ENCODE results near the gene ZDHHC5. TPM values are rescaled to one million over a fixed set of nuclear protein-coding genes. Genes with fewer than 3 reads are reported as not detected.

The ZDHHC5 gene
- total and polyA plus RNA-seq, 2 of the 13 experiments (the other 11 are each of a cell fraction or from before 2014, with no cell fraction given) = 26.6 to 34.0 TPM

DNA sequence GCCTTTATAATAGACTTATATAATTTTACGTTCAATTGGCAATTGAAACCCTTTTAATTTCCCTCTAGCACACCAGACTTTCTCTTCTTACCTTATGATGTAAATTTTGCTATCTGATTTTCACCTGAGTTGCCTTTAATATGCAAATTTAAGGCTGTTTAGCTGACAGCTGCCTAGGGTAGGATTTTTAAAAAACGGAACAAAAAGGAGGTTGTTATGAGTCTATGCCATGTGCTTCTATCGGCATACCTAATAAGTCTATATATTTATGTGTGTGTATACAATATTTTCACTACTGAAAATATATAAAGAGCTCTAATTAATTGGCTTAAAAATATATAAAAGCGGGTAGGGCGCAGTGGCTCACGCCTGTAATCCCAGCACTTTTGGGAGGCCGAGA, 61.6 kb downstream of the ZDHHC5 start:
- peaks cover 52% of the 10 kb centered on the region for H3K79me2 ChIP-seq (ENCODE audit: insufficient read depth, low read length)
- H3K4me1 ChIP-seq (ENCODE audit: insufficient read depth, low read length) = no peaks in the 10 kb centered on the region
- TF ChIP-seq, protein P1, sequence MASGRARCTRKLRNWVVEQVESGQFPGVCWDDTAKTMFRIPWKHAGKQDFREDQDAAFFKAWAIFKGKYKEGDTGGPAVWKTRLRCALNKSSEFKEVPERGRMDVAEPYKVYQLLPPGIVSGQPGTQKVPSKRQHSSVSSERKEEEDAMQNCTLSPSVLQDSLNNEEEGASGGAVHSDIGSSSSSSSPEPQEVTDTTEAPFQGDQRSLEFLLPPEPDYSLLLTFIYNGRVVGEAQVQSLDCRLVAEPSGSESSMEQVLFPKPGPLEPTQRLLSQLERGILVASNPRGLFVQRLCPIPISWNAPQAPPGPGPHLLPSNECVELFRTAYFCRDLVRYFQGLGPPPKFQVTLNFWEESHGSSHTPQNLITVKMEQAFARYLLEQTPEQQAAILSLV (CRISPR knock-in tag; IDR thresholded peaks at IDR 0.05; ENCODE audit: borderline replicate concordance) = no peak
- TF ChIP-seq CSRNP2 (CRISPR knock-in tag; conservative IDR thresholded peaks at IDR 0.05; ENCODE audit: low read depth) = no peak
- no peak for TF ChIP-seq RNF2 (conservative IDR thresholded peaks at IDR 0.05; ENCODE audit: low read depth)
- no peak for TF ChIP-seq ZNF121 (CRISPR knock-in tag; IDR thresholded peaks at IDR 0.05)
- no peak for TF ChIP-seq HOXA5 (CRISPR knock-in tag; IDR thresholded peaks at IDR 0.05)
- TF ChIP-seq TAF15 (IDR thresholded peaks at IDR 0.05; ENCODE audit: low read depth, low read length, poor library complexity, severe bottlenecking) = no peak
- TF ChIP-seq ZNF788 (CRISPR knock-in tag; IDR thresholded peaks at IDR 0.05; ENCODE audit: borderline replicate concordance) = no peak
- no peak for TF ChIP-seq MED13 (CRISPR knock-in tag; IDR thresholded peaks at IDR 0.05)
- no peak for TF ChIP-seq ZNF143 (CRISPR knock-in tag; IDR thresholded peaks at IDR 0.05)
- no peak for TF ChIP-seq SNRNP70 (IDR thresholded peaks at IDR 0.05; ENCODE audit: low read depth, low read length)
- no peak for TF ChIP-seq ARID5B (CRISPR knock-in tag; IDR thresholded peaks at IDR 0.05)
- H2AFZ ChIP-seq (ENCODE audit: low read length) = no peak overlapping the region
- no peak overlapping the region for H3K9ac ChIP-seq (ENCODE audit: insufficient read depth, low read depth, low read length)
- no peaks in the 10 kb centered on the region for H3K9me3 ChIP-seq (ENCODE audit: low read length)
- peaks cover 6 to 12% of the 10 kb centered on the region in 2 experiments; a peak in 4 of 5 replicates for H3K36me3 ChIP-seq (replicated peaks in 1 of 2; ENCODE audit: control insufficient read depth in 1 of 2, insufficient read depth in 2 of 2, low read length in 2 of 2)
- FAIRE-seq = no peak
- in situ Hi-C loops (cut with HindIII; ENCODE audit: extremely low pct_ligation_motif_present, low pct_unique_long_range_greater_than_20kb) (no loop called here), intact Hi-C loops (cut with micrococcal nuclease; ENCODE audit: unreplicated experiment) (no loop called here)
- H3K4me3 ChIP-seq (replicated peaks in 1 of 3; ENCODE audit: insufficient read depth in 1 of 3, low read depth in 2 of 3, low read length in 3 of 3) = no peak overlapping the region
- no peak overlapping the region for H3K4me2 ChIP-seq (ENCODE audit: low read depth, low read length)
- no peaks in the 10 kb centered on the region for H3K27me3 ChIP-seq (ENCODE audit: control insufficient read depth in 1 of 2, insufficient read depth in 2 of 2, low read length in 2 of 2)
- whole genome bisulfite sequencing (ENCODE audit: low lambda C conversion rate) = 98% methylated on average over 7 of the region's 7 CpGs
- DNase-seq (ENCODE audit: low spot score) = no peak
- BruUV-seq (replicated peaks) = no TSS peak
- ChIA-PET POLR2A (no interaction called here), CTCF (ENCODE audit: low intra/inter-chr PET ratio, low total read pairs) (no interaction called here)
- H4K20me1 ChIP-seq (ENCODE audit: insufficient read depth, low read length) = peaks cover 3% of the 10 kb centered on the region; the same call in 1 of the 2 replicates
- ATAC-seq = no peak
- no peak overlapping the region for H3K27ac ChIP-seq (ENCODE audit: extremely low read length, insufficient read depth, low read length)
